HG03520 (cell line): Measurements from ENCODE around the gene CLTA.

Source experiments
- ATAC-seq: cut with Tn5 transposase; IDR thresholded peaks from one replicate; pipeline ENCODE4 v1.9.1; 2021; ENCODE audit warnings: mild to moderate bottlenecking, moderate library complexity; ENCODE audit not compliant: unreplicated experiment

CLTA gene

DNA sequence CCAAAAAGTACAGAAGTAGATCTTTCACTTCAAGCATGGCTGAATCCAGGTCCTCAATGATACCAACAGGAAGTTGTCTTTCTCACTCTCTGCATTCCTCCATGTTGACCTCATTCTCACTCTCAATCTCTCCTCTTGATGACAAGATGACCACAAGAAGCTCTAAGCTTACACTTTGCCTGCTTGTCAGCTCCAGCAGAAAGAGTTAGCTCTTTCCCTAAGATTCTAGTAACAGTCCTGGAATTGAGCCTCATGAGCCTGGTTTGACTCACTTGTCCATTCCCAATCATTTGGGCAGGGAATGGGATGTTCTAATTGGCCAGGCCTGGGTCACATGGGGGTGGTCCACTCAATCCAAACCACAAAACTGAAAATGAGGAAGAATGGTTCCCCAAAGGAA lies 3.3 kb upstream of the CLTA start:
- no peak for ATAC-seq

DNA sequence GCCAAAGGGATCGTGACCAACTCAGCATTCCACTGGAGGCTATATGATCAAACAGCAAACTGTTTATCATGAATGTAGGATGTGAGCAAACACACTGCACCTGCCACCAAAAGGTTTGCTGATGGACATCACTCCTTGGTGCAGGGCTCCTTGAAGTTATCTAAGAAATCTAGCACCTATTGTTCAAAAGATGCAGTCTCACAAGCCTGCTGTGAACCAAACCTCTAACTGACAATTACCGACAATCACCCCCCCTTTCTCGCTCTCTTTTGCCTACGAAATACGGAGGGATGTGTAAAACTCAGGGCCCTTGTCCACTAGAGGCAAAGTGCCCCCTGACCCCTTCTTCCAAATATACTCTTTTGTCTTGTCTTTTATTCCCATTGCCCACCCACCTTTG lies 2.5 kb upstream of the CLTA start:
- no peak for ATAC-seq

DNA sequence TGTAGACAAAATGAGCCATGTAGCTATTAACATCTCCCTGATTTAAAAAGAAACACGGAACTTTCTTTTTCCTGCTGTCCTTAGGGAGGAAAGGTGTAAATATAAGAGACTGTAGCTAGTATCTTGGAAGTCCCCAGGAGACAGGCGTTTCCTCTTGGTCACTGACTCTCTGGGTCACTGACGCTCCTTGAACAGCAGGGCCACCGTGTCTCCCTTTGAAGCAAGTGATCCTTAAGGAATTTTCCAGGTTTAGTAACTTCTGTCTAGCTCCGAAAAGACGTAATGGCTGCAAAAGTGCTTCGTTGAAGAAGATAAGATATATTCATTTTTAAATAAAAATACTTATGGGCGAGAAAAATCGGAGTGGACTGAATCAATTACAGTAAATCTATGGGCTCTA lies 745 bp upstream of the CLTA start:
- no peak for ATAC-seq

DNA sequence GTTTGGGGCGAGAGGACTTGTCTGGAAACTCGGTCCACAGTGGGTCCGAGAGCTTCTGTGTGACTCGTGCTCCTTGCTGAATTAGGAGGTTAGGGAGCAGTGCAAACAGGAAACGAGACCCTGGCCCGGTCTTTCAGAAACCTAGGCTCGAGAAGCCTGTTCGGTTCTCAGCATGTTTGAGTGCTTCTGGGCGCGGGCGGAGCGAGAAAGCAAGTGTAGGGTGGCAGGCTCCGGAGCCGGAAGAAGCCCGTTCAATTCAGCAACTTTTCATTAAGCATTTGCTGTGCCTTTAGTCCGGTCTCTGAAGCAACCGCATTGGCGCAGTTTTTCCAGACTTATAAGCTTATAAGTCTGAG lies 547 bp downstream of the CLTA start:
- ATAC-seq = peak; percentile 5

DNA sequence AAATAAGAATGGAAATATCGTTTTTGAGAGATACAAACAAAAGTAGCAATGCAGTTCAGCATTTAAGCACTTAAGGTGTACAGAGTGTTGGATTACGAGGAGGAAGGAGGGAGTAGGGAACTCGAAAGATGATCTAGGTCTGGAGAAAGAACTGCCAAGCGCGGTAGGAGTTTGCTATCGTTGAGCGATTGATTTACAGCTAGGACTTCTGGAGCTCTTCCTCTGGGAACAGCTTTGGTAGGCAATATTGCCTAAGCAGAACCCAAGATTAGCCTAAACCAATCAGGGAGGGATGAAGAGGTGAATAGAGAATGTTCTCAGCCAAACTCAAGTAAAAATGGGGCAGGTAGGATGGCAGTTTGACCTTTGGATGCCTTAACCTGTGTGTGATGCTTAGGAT lies 965 bp downstream of the CLTA start:
- no peak for ATAC-seq

DNA sequence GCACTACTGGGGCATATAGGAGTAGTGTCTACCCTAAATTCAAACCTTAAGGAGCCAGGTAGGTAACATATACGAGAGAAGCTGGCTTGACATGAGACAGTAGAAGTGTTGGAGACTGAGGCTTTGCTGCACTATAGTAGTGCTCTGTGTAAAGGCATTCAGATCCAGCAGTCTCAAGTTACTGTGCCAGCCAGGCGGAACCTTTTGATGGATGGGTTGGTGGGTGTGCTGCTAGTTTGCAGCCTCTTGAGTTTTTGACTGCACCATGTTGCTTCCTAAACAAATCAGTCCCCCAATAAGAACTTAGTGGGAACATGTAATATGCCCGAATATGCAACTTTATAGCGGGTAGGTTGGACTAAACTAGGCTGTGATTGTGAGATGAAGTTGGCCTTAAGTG lies 1.5 kb downstream of the CLTA start:
- no peak for ATAC-seq

DNA sequence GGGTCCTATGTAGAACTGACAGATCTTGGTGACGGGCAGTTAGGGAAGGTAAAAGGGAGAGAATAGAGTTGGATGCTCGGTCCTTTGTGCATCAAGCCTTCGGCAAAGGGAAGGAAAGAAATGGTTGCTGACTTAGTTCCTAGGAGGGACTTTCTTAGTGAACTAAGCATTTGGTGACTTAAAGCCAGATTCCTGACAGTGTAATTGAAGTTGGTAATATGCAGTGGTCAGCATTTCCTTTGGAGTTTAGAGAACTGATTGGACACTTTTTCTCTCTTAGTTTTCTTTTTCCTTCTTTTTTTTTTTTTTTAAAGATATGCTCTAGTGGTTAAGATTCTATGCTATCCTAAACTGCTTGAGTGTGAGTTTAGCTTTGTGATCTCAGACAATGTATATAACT lies 2.3 kb downstream of the CLTA start:
- no peak for ATAC-seq

DNA sequence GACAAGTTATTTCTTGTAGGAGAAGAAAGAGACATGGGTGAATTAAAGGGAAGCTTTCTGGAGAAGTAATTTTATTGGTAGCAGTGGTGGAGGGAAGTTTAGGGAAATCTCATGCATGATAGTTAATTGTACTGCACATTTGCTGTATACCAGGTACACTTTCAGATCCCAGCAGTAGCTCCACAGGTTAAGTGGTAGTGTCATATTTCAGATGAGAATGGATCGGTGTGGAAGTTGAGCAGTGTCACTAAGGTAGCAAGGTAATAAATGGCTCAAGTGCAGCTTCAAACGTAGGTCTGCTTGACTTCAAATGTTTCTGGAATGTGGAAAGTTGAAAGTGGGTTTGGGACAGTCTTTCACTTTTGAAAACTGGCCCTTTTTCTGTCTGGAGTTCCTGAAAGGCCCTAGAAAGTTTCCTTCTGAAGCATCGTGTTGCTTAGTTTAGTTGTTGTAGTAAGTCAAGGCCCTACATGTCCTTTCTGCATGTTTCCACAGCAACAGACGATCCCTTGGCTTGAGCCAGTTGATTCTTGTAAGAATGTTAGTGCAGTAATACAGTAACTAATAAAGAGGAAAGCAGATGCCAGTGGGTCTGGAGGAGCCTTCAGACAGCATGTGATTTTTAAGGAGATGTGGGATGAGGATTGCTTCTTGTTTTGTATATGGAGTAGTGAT lies 3.7 kb downstream of the CLTA start:
- no peak for ATAC-seq

DNA sequence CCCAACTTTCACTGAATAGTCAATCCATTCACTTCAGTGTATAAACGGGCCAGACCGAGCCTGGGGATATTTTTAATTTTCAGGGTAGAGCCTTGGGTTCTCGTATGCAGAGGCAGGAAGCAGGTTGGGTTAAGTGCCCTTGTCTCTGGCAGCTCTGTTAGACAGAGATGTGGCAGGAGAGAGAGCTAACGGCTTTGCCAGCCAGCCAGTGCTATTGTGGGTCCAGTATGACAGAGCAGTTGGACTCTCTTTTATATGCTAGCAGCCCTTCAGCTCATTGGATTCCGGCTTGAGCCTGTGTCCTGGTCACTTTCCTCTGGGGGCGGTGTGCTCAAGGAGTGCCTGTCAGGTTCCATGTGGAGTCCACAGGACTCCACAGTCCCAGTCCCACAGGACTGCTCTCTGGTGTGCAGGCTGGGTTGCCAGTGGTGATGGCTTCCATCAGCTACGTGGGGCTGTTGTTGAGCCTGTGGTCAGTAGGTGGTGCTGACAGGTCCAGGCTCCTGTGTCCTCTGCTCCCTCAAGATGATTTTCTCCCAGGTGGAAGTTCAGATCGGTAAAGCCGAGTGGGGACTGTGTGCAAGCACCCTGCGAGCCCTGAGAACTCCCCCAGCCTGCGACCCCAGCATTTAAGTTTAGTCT lies 14.3 kb downstream of the CLTA start:
- no peak for ATAC-seq

DNA sequence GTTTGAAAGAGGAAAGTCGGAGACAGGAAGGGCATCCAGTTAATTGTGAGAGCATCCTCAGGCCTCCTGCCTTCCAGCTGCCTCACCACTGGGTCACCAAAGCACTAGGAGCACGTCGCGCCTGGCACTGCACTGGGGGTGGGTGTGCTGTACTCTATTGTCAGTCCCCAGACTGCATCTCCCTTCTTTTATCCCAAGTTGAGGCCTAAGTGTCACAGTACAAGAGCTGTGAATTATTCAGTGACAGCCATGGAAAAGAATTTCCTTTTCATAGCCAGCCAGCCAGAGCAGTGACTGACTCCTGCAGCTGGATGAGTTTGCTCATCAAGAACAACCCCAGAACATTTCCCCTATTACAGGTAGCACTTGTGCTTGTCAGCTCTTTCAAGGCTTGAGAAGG lies 16.3 kb downstream of the CLTA start:
- no peak for ATAC-seq

DNA sequence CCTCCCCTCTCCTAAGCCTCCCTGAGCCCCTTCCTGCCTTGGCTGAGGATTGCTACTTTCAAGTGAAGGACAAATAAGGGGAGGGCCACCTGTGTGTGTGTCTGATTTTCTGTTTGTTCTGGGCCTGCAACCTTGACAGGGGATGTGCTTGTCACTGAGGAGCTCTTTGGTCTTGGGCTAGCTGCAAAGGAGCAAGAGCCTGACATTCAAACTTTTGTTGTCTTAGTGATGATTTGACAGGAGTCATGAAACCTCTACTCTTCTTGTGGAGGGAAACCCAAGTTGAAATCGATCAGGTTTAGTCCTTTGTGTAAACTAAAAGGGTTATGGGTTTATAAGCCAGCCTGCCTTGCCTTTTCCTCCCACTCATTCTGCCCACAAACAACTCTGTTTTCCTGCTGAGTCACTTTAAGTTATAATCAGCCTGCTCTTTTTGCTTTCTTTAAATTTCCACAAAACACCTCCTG lies 16.9 kb downstream of the CLTA start:
- ATAC-seq = no peak

DNA sequence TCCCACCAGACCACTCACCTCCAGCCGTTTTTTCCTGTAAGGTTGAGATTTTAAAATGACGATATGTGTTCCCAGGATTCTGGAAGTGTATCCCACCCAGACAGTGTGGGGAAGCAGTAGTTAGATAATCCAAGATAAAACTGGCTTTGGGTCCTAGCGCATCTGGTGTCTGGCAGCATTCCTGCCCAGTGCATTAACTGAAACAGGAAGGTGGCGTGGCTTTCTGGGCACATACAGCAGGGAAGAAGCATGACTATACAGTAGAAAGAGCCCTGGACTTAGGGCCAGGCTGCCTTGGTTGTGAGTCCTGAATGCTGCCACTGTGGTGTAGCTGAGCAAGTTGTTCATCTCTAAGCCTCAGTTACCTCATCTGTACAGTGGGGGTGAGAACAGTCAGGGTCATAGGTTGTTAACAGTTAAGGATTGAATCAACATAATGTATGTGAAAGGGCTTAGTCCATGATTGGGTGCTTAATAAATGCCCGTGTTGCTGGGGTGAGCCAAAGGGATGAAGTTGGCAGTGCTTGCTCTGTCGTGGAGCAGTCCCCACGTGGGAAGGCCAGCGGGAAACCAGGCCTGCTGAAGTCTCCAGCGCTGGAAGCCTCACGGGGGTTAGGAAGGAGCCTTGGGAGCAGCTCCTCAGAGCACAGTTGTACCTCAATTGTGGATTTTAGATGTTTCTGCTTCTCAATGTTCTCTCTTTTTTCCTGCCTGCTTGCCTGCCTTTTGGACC lies 18.0 kb downstream of the CLTA start:
- no peak for ATAC-seq

DNA sequence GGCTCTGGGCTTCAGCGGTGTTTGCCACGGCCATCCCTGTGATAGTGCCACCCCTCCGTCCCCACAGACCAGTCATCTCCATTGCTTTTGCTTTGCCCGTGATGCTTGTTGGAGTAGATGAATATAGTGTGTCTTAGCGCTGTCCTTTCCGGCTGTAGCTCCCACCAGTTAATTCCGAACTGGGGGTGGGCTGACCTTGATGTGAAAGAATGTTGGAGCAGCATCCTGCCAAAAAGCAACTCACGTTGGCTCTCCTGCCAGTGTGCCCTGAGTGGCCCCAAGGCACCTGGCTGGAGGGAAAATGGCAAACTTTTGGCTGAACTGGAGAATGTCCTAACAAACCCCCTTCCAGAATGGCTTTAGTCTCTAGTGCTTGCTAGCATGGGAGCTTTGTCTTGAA lies 20.0 kb downstream of the CLTA start:
- no peak for ATAC-seq

DNA sequence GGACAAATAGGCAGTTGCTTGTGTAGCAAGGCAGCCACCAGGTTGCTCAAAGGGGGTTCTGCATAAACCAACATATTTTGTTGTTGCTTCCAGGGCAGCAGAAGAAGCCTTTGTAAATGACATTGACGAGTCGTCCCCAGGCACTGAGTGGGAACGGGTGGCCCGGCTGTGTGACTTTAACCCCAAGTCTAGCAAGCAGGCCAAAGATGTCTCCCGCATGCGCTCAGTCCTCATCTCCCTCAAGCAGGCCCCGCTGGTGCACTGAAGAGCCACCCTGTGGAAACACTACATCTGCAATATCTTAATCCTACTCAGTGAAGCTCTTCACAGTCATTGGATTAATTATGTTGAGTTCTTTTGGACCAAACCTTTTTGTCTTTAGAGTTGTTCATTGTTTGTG lies 20.8 kb downstream of the CLTA start:
- ATAC-seq = no peak

DNA sequence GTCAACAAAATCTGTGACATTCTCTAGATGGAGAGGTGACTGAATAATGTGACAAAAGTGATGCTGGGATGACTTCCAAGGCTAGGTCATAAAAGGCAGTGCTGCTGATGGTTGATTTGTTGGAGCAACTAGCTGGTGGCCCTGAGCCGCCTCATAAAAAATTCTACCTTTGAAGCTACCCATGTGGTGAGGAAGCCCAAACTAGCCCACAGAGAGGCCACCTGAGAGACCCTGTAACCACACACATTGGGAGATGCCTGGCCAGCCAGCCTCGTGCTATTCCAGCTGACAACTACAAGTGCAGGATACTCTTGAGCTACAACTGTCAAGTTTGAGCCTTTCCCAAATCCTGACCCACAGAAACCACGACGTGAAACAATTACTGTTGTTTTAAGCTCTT lies 22.7 kb downstream of the CLTA start:
- no peak for ATAC-seq

DNA sequence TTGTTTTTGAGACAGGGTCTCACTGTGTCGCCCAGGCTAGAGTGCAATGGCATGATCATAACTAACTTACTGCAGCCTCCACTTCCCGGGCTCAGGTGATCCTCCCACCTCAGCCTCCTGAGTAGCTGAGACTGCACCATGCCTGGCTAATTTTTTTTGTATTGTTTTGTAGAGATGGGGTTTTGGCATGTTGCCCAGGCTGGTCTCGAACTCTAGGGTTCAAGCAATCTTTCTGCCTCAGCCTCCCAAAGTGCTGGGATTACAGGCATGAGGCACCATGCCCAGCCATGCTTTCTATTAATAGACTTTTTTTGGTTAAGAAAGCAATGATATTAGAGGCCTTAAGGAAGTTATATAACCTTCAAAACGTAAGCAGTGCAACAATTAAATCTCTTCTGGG lies 23.3 kb downstream of the CLTA start:
- no peak for ATAC-seq

DNA sequence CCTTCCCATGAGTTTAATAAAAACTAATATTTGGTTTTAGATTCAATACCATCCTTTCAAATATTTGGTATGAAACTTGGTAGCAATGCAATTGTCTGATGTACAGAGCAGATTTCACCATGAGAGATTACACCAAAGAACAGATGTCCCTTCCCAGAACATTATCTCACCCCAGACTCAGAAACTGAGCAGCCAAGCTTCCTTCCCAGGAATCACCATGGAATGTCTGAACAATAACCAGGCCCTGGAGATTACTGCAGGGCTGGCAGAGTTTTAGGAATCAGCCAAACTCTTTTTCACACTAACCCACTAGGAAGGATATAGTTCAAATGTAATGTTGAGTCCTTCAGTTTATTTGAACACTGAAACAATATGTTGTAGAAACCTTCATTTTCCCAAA lies 23.9 kb downstream of the CLTA start:
- no peak for ATAC-seq

DNA sequence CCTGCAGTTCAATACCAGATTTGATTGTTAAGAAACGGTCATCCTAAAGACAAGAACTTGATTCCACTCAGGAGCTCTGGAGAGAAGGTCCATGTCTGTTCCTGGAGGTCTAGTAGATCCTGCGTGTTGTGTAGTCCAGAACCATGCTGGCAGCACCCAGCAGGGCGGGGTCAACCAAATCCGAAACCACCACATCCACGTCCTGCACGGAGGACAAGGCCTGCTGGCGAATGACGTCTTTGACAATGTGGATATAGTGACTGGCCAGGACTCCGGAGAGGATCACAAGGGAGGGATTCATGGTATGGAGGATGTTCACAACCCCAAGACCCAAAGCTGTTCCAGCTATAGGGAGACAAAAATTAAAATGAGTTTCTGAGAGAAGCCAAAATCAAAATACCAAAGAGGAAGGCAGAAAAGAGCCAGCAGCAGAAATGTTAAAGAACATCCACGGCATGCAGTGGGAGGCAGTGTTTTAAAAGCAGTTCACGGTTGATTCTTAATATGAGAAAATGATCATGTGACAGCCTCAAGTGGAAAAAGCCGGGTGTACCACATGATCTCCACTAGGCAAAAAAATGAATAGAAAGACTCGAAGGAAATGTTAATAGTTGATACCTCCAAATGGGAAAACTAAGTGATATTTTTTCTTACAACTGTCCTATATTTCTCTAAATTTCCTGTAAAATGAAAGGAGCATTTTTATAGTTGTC lies 26.7 kb downstream of the CLTA start:
- ATAC-seq = no peak

DNA sequence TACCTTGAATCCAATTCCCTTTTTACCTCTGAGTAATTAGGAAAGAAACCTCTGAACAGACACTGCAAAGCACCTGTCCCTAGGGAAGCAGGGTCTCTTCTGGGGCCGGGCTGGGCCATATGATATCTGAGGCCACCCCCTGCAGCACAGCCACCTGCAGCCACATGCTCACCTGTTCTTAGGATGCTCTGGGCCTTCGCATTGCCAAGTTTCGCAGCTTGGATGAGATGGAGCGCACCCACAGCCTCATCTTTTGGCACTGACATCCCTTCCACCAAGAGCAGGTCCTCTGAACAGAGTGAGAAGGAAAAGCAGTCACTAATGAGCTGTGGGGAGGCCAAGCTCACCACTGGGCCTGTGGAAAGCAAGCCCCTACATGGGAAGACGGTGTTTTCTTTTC lies 27.3 kb downstream of the CLTA start:
- no peak for ATAC-seq

DNA sequence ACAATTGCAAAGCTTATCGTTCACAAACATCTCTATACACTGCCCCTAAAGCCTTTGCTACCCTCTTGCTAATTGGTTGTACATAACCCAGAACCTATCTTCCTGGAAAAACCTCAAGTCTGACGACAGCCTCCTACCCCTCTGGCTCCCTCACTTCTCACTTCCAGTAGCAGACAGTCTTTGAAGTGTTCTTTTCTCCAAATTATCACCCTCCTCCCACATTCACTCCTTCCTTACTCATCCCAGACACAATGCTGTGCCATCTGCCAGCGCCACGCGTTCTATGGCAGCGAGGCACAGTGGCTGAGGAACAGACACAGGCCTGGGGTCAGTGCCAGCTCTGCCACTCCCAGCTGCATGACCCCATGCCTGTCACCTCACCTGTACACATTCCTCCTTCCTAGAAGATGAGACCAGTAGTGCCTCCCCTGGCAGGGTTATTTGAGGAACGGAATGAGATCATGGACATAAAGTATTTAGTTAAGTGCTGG lies 27.7 kb downstream of the CLTA start:
- no peak for ATAC-seq

DNA sequence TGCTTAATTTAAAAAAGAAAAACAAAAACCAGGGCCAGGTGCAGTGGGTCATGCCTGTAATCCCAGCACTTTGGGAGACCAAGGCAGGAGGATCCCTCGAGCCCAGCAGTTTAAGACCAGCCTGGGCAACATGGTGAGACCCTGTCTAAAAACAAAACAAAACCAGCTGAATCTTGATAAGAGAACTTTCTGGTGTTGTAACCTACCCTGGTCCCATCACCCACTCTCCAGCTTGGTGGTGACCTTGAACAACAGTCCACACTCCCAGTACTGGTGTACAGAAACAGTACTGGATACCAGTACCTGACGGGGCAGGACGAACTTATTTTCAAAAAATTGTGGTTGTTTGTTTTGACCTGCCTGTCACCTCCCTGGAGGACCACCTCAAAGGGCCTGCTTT lies 30.9 kb downstream of the CLTA start:
- ATAC-seq = no peak

DNA sequence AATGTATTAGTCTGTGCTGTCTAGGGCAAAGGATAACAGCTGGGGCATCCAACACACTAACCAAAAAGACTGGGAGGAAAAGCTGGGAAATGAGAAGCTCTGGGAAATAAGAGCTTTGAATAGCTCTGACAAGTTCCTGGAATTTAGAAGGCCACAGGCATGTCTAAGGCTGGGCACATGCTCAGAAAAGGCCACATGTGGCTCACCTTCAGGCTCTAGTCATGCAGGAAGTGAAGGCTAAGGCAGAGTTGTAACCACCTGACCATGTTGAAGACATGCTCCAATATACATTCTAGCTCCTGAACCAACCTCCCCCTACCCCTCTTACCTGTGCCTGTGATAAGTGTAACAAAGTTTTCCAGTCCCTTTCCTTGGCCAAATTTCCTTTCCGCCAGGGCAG lies 31.7 kb downstream of the CLTA start:
- no peak for ATAC-seq
